ENCODE results near the gene ASCC2.
"Not testable (repeated sequence)": the region's sequence is repeated elsewhere in the genome, so short reads cannot be mapped to it uniquely, and the experiment has no call there.

ASCC2 gene, protein sequence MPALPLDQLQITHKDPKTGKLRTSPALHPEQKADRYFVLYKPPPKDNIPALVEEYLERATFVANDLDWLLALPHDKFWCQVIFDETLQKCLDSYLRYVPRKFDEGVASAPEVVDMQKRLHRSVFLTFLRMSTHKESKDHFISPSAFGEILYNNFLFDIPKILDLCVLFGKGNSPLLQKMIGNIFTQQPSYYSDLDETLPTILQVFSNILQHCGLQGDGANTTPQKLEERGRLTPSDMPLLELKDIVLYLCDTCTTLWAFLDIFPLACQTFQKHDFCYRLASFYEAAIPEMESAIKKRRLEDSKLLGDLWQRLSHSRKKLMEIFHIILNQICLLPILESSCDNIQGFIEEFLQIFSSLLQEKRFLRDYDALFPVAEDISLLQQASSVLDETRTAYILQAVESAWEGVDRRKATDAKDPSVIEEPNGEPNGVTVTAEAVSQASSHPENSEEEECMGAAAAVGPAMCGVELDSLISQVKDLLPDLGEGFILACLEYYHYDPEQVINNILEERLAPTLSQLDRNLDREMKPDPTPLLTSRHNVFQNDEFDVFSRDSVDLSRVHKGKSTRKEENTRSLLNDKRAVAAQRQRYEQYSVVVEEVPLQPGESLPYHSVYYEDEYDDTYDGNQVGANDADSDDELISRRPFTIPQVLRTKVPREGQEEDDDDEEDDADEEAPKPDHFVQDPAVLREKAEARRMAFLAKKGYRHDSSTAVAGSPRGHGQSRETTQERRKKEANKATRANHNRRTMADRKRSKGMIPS

GRCh38 chr22:29837741-29838598 lies at the start of gene ASCC2:
Gene ASCC2, minus strand, starts transcription at chr22:29838274. Its CDS starts 5,949 bp downstream, at chr22:29832325.
- peak; percentile 98 for DNase-seq

- DNase-seq: no peak
These were observed 49.3 kb upstream of the ASCC2 start for GRCh38 chr22:29887358-29887757.

GRCh38 chr22:29886596-29886995 lies 48.5 kb upstream of the ASCC2 start:
- no peak for DNase-seq

DNA sequence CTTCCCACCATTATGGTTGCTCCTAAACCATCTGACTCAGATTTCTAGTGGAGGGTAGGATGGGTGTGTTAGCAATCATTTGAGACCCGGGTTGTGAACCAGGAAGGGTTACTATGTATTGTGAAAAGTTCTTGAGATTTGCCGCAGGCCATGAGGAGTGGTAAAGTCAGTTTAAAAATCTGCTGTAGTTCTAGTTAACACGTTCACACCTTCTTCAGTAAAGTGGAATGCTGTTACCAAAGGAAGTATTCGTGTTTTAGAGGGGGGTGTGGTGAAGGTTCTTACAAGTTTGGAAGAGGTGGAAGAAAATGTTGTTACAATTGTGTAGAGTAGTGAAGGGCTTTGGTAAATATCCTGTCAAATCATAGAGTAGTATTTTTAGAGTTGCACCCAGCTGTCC lies 47.5 kb upstream of the ASCC2 start:
- DNase-seq: no peak

GRCh38 chr22:29883775-29884097 lies 45.7 kb upstream of the ASCC2 start:
- DNase-seq: no peak

- peak; percentile 95 for DNase-seq
These were observed 45.1 kb upstream of the ASCC2 start, which contains the start of gene MTMR3 for GRCh38 chr22:29883045-29883774. Gene MTMR3, plus strand, starts transcription at chr22:29883174. Its CDS starts 87,886 bp downstream, at chr22:29971060.

DNA sequence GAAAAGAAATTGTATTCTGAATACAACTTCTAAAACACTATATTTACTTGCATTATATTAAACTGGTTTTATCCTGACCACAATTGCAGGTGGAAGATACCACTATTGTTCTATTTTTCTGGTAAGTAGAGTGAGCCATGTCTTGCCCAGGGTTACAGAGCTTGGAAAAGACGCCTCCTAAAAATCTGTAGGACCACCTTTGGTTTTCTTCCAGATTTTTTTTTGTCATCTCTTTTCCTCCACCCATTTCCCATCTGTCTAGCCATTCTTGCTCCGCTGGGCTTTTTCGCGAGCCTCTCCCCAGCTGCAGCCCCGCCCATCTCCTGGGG lies 44.6 kb upstream of the ASCC2 start:
- DNase-seq: no peak

DNA sequence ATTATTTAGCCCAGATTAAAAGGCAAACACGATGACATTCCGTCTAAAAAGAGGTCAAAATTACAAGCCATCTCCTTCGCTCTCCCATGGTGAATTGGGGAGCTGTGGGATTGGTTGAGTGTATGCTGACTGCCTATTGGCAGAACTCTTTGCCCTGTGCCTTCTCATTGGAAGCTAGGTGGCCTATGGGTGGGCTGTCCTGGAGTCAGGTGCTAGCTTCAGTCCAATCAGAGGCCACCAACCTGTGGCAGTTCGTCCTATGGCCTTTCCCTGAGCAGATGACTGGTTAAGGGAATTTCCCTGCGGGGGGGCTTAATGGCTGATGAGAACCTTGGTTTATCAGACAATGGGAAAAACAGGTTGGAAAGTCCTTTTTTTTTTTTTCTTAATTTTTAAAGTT lies 41.7 kb upstream of the ASCC2 start:
- DNase-seq: peak; percentile 11

- DNase-seq: no peak
These were observed 39.5 kb upstream of the ASCC2 start for GRCh38 chr22:29877620-29878019.

DNA sequence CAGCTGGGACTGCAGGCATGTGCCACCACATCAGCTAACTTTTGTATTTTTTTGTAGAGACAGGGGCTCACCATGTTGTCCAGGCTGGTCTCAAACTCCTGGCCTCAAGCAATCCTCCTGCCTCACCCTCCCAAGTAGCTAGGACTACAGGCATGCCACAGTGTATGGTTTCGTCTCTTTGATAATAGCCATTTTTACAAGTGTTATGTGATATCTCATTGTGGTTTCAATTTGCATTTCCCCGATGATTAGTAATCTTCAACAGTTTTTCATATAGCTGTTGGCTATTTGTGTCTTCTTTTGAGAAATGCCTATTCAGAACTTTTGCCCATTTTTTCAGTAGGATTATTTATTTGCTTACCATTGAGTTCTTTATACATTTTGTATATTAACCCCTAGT lies 35.9 kb upstream of the ASCC2 start:
- DNase-seq: no peak

DNA sequence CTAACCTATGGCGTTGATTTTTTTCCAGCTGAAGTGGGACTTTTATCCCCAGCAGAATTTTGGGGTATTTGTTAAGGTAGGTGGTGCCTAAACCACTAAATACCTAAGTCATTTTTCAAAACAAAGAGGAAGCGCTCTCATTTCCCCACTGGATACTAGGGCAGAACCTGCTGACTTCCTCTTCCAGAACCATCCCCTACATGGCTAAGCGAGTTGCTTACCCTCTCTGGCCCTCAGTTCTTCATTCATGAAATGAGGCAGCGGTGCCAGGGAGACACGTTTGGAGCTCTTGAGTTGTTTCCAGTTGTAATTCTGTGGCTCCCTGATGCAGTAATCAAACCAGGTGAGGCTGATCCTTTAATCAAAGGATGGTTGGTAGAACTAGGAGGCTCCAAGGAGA lies 34.9 kb upstream of the ASCC2 start:
- DNase-seq: no peak

DNA sequence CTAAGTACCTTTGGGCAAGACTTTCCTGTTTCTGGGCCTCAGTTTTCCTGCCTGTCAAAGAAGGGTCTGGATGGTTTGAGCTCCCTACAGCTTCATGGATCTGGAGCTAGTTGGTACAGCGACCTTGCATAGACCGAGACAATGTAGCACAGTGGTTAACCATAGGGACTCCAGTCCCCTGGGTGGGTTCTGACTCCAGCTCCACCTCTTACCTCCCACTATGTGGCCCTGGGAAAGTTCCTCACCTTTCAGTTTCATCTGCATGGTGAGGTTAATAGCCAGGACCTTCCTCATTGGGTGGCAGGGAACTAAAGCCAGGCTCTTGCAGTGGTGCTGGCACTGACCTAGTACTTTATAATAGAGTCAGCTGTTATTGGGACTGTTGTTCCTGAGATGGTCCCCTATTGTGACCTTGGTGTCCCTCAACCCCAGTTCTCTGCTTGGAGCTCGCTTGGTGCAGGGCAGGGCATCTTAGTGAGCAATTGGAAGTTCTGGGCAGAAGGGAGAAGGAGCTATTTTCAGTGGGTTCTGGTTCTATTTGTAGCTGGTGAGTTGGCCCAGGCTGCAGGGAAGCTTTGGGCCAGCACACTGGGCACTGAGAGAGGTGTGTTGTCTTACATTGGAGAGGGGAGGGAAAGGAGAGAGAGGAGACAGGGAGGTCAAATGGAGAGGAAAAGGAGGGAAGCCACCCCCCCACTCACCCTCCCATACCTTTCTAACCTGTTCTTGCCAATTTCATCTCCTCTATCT lies 34.2 kb upstream of the ASCC2 start:
- no peak for DNase-seq

GRCh38 chr22:29871684-29872083 lies 33.6 kb upstream of the ASCC2 start:
- no peak for DNase-seq

DNA sequence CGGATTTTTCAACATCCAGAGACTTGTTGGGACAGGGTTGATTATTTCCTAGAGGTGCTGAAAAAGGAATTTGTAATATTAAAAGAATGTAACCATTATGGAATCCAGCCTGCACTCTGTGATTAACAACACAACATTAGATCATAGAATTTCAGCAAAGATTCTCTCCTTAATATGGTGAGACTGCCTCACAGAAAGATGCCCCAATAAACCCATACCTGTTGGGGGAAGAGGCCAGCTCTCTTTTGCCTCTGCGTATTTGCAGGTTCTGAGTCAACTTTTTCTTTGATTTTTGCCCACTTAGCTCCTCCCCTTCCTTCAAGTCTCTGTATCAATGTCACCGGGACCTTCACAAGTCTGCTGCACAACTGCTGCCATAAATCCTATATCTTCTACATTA lies 32.5 kb upstream of the ASCC2 start:
- DNase-seq: no peak

DNA sequence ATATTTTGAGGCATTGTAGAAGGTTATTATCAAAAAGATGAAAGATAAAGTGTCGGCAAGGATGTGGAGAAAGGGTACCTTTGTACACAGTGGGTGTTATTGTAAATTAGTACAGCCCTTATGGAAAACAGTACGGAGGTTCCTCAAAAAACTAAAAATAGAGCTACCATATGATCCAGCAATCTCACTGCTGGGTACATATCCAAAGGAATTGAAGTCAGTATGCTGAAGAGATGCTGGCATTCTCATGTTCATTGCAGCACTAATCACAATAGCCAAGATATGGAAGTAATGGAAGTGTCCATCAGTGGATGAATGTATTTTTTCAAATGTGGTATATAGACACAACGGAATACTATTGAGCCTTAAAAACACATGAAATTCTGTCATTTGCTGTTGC lies 29.8 kb upstream of the ASCC2 start:
- DNase-seq: no peak

- no peak for DNase-seq
These were observed 29.2 kb upstream of the ASCC2 start for GRCh38 chr22:29867260-29867659.

DNA sequence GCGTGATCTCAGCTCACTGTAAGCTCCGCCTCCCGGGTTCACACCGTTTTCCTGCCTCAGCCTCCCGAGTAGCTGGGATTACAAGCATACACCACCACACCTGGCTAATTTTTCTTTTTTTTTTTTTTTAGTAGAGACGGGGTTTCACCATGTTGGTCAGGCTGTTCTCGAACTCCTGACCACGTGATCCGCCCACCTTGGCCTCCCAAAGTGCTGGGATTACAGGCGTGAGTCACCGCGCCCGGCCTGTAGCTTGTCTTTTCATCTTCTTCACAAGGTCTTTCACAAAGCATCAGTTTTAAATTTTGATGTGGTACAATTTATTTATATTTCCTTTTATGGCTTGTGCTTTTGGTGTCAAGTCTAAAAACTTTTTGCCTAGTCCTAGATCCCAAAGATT lies 27.5 kb upstream of the ASCC2 start:
- DNase-seq: not testable (repeated sequence)

DNA sequence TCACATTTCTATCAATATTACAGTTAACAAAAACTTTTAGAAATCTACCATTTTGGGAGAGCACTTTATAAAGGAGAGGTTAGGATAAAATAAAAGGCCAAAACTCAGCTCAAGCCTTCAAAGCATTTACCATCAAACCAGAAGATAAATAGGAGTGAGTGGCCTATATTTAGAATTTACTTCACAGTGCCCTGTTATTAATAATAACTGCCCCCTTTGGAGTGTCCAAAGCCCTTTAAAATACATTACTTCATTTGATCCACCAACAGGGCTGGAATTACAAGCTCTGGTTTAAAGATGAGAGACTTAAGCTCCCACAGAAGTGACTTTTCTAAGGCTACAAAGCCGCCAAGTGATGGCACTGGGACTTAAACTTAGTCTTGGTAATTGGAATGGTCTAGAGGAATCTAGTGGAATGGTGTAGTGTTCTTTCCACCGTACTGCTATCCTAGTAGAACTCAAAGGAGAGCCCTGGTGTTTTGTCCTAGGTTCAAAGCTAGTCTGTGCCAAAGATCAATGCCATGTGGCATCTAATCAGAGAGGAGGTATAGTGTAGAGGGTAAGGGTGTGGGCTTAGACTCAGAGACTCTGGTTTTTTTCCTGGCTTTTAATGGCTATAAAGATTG lies 23.7 kb upstream of the ASCC2 start:
- no peak for DNase-seq

DNA sequence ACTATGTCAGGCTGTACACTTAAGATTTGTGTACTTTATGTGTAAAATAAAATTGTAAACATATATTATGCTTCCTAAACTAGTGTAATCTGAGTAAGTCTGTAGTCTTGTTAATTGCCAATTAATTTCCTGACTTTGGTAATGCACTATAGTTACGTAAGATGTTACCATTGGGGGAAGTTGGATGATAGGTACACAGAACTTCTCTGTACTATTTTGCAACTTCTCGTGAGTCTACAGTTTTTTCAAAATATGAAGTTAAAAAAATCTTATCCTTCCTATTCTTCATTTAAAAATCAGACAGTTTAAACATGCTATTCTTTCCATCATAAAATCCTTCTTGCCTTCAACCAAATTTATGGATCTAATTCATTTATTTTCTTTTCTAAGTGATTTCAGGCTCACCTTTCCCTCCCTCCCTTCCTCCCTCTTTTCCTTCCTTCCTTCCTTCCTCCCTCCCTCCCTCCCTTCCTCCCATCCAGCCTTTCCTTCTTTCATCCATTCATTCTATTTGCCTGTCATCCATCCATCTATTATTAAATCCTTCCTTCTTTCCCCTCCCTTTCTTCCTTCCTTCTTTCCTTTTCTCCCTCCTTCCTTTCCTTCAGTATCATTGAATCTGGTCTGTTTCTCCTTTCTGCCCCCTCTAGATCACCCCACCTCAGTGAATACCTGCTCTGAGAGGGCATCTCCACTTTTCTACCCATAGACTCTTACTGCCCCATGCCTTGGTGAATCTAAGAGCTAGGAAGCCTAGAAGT lies 22.1 kb upstream of the ASCC2 start:
- DNase-seq: no peak

GRCh38 chr22:29859030-29859429 lies 21.0 kb upstream of the ASCC2 start:
- not testable (repeated sequence) for DNase-seq

- DNase-seq: no peak
These were observed 18.4 kb upstream of the ASCC2 start for GRCh38 chr22:29856496-29856895.
